HUES6 (cell line): Measurements from ENCODE around the gene EPHB1.

Experiments
- H3K27ac ChIP-seq: 2 replicates; pipeline ENCODE4 v1.7.0; 2013; ENCODE audit warnings: low read depth, mild to moderate bottlenecking, low read length, inconsistent platforms
- H3K27me3 ChIP-seq: 2 replicates; pipeline ENCODE4 v1.6.1; 2013; ENCODE audit warnings: low read length; ENCODE audit not compliant: control insufficient read depth, insufficient read depth
- H3K36me3 ChIP-seq: 2 replicates; pipeline ENCODE4 v1.6.1; 2013; ENCODE audit warnings: low read length; ENCODE audit not compliant: control insufficient read depth, insufficient read depth
- H3K4me1 ChIP-seq: 2 replicates; pipeline ENCODE4 v1.6.1; 2013; ENCODE audit warnings: low read length; ENCODE audit not compliant: control insufficient read depth, insufficient read depth
- H3K4me3 ChIP-seq: 2 replicates; pipeline ENCODE4 v1.5.1; 2013; ENCODE audit warnings: low read depth, low read length
- H3K9ac ChIP-seq: one replicate; pipeline ENCODE4 v1.6.1; 2013; ENCODE audit warnings: mild to moderate bottlenecking, low read length
- H3K9me3 ChIP-seq: 2 replicates; pipeline ENCODE4 v1.6.1; 2013; ENCODE audit warnings: low read depth, low read length; ENCODE audit not compliant: control insufficient read depth, insufficient read depth

The EPHB1 gene

GRCh38 chr3:134972836-134973455, 177.9 kb downstream of the EPHB1 start:
- no peaks in the 10 kb centered on the region; the same call in 1 of the 2 replicates for H3K4me1 ChIP-seq
- H3K36me3 ChIP-seq = no peaks in the 10 kb centered on the region
- no peak overlapping the region for H3K9ac ChIP-seq
- no peaks in the 10 kb centered on the region for H3K27me3 ChIP-seq
- no peaks in the 10 kb centered on the region for H3K9me3 ChIP-seq
- no peak overlapping the region for H3K27ac ChIP-seq
- H3K4me3 ChIP-seq = no peak overlapping the region

DNA sequence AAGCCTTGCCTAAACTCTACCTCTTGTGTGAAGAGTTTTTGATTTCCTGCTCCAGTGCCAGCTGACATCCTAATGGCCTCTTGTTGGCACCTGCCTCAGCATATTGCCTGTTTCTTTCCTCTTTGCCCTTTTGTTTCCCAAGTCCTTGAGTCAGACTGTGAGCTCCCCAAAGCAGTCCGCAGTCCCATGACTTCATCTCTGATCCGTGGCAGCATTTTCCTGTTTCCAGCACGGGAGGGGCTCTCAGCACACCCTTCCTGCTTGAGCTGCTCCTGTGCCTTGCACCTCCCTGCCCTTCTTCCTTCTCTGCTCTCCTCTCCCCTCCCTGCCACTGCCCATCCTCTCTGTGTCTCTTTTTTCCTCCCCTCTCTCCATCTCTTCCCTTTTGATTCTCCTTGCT, 179.6 kb downstream of the EPHB1 start:
- Histone ChIP-seq H3K9me3 (no peaks in the 10 kb centered on the region), H3K27ac (no peak overlapping the region), H3K9ac (no peak overlapping the region), H3K36me3 (no peaks in the 10 kb centered on the region), H3K4me3 (no peak overlapping the region), H3K4me1 (no peaks in the 10 kb centered on the region; the same call in 1 of the 2 replicates), H3K27me3 (no peaks in the 10 kb centered on the region)

DNA sequence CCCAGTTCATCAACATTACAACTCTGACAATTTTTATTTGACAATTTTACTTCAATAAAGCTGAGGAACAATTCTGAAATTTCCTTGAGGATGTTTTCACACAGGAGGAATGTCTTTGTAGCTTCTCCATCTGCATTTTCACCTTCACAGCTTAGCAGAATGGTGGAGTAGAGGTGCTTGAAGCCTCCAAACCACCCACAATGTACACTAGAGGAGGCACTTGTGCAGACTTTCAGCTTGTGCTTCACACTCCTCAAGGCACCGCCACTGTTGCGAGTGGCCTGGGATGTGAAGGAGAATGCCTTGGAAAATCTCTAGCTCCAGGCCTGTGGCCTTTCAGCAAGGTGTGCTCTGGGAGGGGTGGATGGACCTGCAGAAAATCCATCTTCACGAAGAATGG, 181.9 kb downstream of the EPHB1 start:
- Histone ChIP-seq H3K4me1 (no peaks in the 10 kb centered on the region), H3K27me3 (no peaks in the 10 kb centered on the region), H3K27ac (no peak overlapping the region), H3K36me3 (no peaks in the 10 kb centered on the region), H3K9me3 (no peaks in the 10 kb centered on the region), H3K4me3 (no peak overlapping the region), H3K9ac (no peak overlapping the region)

DNA sequence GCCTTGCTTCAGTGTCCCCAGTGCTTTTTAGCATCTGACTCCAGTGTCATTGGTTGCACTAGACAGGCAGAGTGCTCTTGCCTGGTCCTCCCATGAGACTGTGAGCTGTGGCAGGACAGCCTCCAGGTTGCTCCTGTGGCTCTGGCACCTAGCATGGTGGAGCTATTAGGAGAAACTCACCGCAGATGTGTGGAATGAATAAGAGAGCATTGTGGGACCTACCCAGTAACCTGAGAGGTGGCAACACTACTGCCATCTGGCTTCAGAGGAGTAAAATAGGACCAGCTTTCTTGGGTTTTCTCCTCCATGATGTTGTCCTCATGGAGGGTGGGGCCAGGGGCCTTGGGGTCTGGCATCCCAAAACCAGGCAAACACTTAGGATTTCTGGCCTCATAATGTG, 183.6 kb downstream of the EPHB1 start:
- no peak overlapping the region for H3K4me3 ChIP-seq
- no peaks in the 10 kb centered on the region for H3K9me3 ChIP-seq
- no peaks in the 10 kb centered on the region for H3K36me3 ChIP-seq
- H3K9ac ChIP-seq = no peak overlapping the region
- no peaks in the 10 kb centered on the region for H3K4me1 ChIP-seq
- H3K27me3 ChIP-seq = no peaks in the 10 kb centered on the region
- H3K27ac ChIP-seq = no peak overlapping the region

GRCh38 chr3:134985864-134986715, 191.0 kb downstream of the EPHB1 start:
- Histone ChIP-seq H3K9ac (no peak overlapping the region), H3K27ac (no peak overlapping the region), H3K36me3 (no peaks in the 10 kb centered on the region), H3K4me1 (peaks cover 2% of the 10 kb centered on the region), H3K9me3 (no peaks in the 10 kb centered on the region), H3K27me3 (no peaks in the 10 kb centered on the region), H3K4me3 (no peak overlapping the region)

- Histone ChIP-seq H3K27me3 (no peaks in the 10 kb centered on the region), H3K36me3 (no peaks in the 10 kb centered on the region), H3K4me1 (peaks cover 21% of the 10 kb centered on the region), H3K4me3 (no peak overlapping the region), H3K9ac (no peak overlapping the region), H3K27ac (no peak overlapping the region), H3K9me3 (no peaks in the 10 kb centered on the region)
These were observed 193.6 kb downstream of the EPHB1 start for GRCh38 chr3:134988666-134989065.

DNA sequence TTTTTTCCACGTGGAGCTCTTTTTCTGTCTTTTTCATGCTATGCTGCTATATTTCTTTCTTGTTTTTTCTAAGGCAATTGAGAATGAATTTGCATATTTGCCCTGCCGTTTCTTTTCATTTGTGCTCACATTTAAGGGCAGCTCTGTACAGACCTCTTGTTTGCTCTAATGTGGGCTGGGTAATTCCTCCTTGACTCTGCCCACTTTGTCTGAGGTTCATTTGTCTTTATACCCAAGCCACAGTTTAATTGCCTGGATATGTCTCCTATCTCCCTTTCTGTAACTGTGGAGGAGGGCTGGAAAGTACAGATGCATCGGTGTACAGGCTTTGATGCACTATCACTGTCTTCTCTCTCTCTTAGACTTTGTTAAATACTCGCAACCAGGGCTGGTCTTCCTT, 195.9 kb downstream of the EPHB1 start:
- Histone ChIP-seq H3K4me1 (peaks cover 21% of the 10 kb centered on the region), H3K27me3 (no peaks in the 10 kb centered on the region), H3K9me3 (no peaks in the 10 kb centered on the region), H3K27ac (no peak overlapping the region), H3K4me3 (no peak overlapping the region), H3K9ac (no peak overlapping the region), H3K36me3 (no peaks in the 10 kb centered on the region)

GRCh38 chr3:134991472-134992010, 196.5 kb downstream of the EPHB1 start:
- Histone ChIP-seq H3K27ac (no peak overlapping the region), H3K9ac (no peak overlapping the region), H3K4me1 (peaks cover 21% of the 10 kb centered on the region), H3K27me3 (no peaks in the 10 kb centered on the region), H3K4me3 (no peak overlapping the region), H3K36me3 (no peaks in the 10 kb centered on the region), H3K9me3 (no peaks in the 10 kb centered on the region)

DNA sequence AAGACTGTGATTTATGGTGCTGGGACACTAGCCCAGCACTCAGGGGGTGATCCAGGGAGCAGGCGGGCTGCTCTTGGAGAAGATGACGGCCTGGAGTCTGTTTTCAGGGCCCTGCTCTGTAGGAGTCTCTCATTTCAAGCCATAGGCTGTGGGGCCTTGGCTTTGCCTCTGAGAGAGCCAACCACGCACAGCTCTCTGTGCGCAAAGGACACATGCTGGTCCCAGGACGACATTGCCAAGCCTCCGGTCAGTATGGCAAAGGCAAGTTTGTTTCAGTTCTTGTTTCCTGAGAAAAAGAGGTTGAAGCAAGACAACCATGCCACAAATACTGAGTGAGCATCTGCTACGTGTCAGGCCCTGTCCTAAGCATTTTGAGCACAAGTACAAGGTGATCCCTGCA, 197.1 kb downstream of the EPHB1 start:
- H3K4me1 ChIP-seq = peaks cover 21% of the 10 kb centered on the region
- no peaks in the 10 kb centered on the region for H3K27me3 ChIP-seq
- H3K9ac ChIP-seq = no peak overlapping the region
- H3K27ac ChIP-seq = no peak overlapping the region
- H3K4me3 ChIP-seq = no peak overlapping the region
- no peaks in the 10 kb centered on the region for H3K36me3 ChIP-seq
- H3K9me3 ChIP-seq = no peaks in the 10 kb centered on the region

GRCh38 chr3:134992586-134992985, 197.5 kb downstream of the EPHB1 start:
- H3K36me3 ChIP-seq = no peaks in the 10 kb centered on the region
- H3K27me3 ChIP-seq = no peaks in the 10 kb centered on the region
- no peak overlapping the region for H3K9ac ChIP-seq
- no peak overlapping the region for H3K27ac ChIP-seq
- H3K4me3 ChIP-seq = no peak overlapping the region
- H3K9me3 ChIP-seq = no peaks in the 10 kb centered on the region
- peaks cover 21% of the 10 kb centered on the region for H3K4me1 ChIP-seq

DNA sequence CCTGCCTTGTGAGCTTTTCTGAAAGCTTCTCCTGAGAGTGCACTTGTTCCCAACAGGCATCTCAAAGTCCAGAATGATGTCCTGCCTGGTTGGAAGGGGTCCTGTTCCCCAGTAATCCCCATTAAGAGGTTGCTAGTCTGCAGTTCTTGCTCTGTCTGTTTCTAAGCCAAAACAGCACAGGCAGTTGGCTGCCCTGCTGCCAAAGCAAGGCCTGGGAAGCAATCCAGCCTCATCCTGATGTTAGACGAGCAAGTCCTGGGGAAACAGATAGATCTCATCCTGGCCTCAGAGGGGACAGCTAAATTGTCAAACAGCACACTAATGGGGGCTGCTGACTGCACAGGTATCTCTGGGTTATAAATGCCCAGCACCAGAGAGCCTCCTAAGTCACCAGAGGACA, 198.0 kb downstream of the EPHB1 start:
- Histone ChIP-seq H3K4me3 (no peak overlapping the region), H3K36me3 (no peaks in the 10 kb centered on the region), H3K9ac (no peak overlapping the region), H3K27ac (no peak overlapping the region), H3K4me1 (peaks cover 21% of the 10 kb centered on the region), H3K27me3 (no peaks in the 10 kb centered on the region), H3K9me3 (no peaks in the 10 kb centered on the region)
